HG03571 (cell line): Measurements from ENCODE around the gene GNAT3.

ENCODE experiments used
- ATAC-seq: cut with Tn5 transposase; IDR thresholded peaks from one replicate; pipeline ENCODE4 v1.9.1; 2021; ENCODE audit not compliant: unreplicated experiment

The GNAT3 gene

GRCh38 chr7:80467069-80467468, 44.8 kb downstream of the GNAT3 start:
- ATAC-seq: no peak

DNA sequence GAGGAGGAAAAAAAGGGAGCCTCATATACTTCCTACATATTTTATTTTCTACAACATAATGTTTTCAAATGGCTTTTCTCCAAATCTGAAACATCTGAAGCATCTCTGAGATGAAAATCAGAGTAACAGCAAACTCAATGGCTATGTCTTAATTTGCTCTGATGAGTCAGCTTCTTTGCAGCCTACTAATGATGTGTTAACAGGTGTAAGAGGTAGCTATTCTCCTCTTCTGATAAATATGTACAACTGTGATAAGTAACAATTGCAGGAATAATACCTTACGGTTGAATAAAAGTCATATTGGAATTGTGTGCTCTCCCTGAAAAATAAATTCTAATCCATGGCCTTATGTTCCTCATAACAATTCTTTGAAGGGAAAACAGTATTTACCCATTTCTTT, 45.2 kb downstream of the GNAT3 start:
- no peak for ATAC-seq

DNA sequence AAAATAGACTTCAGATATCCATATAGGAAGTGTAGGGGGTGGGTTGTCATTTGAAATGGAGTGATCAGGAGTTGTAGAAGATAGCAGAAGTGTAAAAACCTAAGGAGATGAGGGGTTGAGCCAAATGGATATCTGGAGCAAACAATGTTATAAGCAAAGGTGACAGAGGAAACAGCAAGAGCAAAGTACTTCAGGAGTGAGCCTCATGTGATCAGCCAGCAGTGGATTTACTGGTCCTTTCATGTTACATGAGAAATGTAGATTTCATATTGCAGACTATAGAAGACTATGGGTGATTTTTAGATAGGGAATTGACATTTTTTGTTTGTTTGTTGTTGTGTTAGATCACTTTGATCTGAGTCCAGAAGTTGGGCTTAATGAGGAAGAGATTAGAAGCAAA, 47.7 kb downstream of the GNAT3 start:
- ATAC-seq: no peak

- no peak for ATAC-seq
Measured at GRCh38 chr7:80463272-80463920, 48.5 kb downstream of the GNAT3 start.

DNA sequence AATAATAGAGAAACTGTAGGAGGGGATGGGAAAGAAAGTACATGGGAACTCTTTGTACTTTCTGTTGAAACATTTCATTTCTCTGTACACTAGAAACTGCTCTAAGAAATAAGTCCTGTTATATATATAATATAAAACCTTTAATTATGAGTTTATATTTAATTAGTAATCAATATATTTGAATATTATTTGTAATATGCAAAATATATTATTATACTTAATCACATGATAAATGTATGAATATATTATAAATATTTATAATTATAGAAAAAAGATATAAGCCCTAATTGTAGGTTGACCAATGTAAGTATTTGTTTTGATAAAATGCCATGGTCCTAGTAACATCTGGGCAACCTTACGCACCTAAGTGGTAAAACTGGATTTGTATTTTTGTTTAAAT, 51.0 kb downstream of the GNAT3 start:
- no peak for ATAC-seq

GRCh38 chr7:80459776-80460510, 51.9 kb downstream of the GNAT3 start:
- ATAC-seq: no peak

DNA sequence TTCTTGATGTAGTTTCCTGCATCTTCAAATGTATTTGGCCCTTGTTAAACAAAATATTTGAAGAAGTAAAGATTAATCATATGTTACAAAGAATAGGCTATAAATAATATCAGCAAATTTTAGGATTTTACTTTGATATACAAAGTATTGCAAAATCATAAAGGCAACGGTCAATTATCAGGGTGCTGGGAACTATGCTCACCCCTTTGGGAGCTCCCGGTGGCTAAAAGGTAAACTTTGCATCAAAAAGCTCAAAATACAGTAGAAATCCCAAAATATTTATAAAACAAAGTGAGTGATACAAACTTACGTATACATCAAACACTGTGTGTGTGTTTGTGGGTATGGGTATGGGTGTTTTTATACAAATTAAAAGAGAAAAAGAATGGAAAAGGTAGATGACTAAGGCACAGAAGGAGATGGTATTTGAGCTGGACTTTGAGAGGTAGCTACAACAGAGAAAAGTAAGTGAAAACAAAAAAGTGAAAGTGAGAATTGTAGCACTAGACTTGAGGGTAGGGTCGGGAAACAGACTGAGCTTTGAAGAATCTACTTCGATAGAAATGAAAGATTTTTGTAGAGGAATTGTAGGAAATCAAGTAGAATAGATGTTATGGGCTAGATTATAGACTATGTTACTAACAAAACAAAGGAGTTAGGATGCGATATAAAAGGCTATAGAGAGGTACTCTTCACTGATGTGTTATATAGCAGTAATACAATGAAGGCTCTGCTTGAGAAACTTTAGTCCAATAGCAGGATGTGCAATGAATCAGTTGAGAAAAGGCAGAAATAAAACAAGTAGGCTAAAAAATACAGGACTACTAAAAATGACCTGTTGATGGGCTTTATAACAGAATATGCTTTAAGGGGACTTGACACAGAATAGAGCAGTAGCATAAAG, 52.8 kb downstream of the GNAT3 start:
- ATAC-seq: no peak

GRCh38 chr7:80453699-80454340, 58.0 kb downstream of the GNAT3 start:
- no peak for ATAC-seq

- no peak for ATAC-seq
Measured at GRCh38 chr7:80450621-80451308, 61.1 kb downstream of the GNAT3 start.

GRCh38 chr7:80449836-80450235, 62.0 kb downstream of the GNAT3 start:
- ATAC-seq: no peak

DNA sequence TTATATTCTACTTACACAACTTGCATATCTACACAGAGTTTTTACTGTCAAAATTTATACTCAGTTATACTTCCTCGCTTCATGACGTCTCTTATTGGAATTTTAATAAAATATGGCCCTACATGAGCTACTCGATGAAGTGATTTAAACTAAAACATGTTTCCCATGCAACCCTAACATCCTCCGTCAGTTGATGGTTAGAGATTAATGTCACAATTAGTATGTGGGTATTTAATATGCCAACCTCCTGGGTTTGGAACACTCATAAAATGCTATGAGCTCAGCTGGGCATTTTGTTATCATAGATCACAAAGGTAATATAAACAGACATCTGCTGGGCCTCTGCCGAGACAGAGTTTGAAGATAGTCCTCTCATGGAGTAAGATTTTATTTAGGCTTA, 66.5 kb downstream of the GNAT3 start:
- ATAC-seq: no peak

GRCh38 chr7:80444811-80445210, 67.1 kb downstream of the GNAT3 start:
- no peak for ATAC-seq

GRCh38 chr7:80443325-80443724, 68.5 kb downstream of the GNAT3 start:
- ATAC-seq: no peak

GRCh38 chr7:80440883-80441282, 71.0 kb downstream of the GNAT3 start:
- ATAC-seq: no peak

DNA sequence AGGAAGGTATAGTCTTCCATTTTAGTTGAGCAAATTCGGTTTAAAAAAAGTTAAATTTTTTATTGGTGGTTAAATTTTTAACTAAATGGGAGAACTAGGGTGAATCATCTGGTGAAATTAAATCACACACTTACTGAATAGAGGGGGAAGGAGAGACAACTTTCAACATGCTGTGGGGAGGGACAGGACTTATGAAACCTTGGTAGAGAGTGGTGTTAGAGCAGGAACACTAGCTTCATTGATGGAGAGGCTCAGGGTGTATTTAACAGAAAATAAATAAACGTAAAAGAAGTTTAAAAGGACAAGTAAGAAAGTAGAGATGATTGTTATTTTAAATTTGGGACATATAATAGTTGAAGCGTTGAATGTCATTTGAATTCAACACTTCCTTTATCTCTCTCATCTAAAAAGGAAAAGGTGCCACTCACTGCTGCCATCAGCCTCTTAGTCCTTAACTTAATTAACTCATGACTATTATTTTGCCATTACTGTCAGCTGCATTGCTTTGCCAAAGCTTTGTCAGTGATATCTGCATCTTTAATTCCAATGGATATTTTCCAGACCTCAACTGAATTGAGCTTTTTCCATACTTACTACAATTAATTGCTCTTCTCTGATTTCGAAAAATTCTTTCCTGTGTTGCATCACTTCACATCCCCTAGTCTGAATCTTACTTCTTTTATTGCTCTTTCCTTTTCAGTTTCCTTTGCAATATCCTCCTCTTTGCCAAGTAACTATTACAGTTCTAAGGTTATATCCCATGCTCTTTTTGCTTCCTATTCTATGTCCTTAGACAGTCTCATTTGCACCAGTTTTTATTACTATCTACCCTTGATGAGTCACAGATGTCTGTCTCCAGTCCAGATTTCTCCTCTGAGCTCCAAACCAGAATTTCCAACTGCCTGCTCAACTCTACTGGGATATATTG, 71.7 kb downstream of the GNAT3 start:
- no peak for ATAC-seq

DNA sequence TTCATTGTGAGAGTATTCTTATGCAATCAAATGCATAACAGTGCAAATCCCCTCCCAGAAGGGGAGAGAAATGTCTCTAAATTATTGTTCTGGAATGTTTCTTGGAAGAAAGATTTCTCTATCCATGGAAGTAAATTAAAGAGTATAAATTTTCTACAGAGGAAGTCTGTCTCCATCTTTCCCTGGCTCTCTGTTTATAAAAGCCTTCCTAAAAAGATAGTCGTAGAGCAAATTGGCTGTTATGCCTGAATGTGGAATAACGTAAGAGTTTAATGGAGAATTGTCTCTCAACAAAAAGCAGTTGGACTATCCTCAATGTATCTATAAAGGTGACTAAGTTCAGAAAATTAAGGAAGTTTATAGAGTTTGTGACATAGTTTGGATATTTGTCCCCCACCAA, 76.3 kb downstream of the GNAT3 start:
- ATAC-seq: no peak

- no peak for ATAC-seq
Measured at GRCh38 chr7:80434047-80434446, 77.8 kb downstream of the GNAT3 start.

GRCh38 chr7:80432166-80432565, 79.7 kb downstream of the GNAT3 start:
- ATAC-seq: no peak

GRCh38 chr7:80429181-80429580, 82.7 kb downstream of the GNAT3 start:
- no peak for ATAC-seq
